HG03342 (cell line): ENCODE results near the gene NSMCE3.
A peak's percentile ranks its signal among the peaks of the same experiment; 100 is the strongest.
"Not testable (repeated sequence)": the region's sequence is repeated elsewhere in the genome, so short reads cannot be mapped to it uniquely, and the experiment has no call there.

Experiments used
- ATAC-seq: cut with Tn5 transposase; IDR thresholded peaks from one replicate; pipeline ENCODE4 v1.9.1; 2021; ENCODE audit warnings: mild to moderate bottlenecking, moderate library complexity; ENCODE audit not compliant: unreplicated experiment

NSMCE3 gene

GRCh38 chr15:29270976-29271375 lies 1.4 kb upstream of the NSMCE3 start:
- no peak for ATAC-seq

DNA sequence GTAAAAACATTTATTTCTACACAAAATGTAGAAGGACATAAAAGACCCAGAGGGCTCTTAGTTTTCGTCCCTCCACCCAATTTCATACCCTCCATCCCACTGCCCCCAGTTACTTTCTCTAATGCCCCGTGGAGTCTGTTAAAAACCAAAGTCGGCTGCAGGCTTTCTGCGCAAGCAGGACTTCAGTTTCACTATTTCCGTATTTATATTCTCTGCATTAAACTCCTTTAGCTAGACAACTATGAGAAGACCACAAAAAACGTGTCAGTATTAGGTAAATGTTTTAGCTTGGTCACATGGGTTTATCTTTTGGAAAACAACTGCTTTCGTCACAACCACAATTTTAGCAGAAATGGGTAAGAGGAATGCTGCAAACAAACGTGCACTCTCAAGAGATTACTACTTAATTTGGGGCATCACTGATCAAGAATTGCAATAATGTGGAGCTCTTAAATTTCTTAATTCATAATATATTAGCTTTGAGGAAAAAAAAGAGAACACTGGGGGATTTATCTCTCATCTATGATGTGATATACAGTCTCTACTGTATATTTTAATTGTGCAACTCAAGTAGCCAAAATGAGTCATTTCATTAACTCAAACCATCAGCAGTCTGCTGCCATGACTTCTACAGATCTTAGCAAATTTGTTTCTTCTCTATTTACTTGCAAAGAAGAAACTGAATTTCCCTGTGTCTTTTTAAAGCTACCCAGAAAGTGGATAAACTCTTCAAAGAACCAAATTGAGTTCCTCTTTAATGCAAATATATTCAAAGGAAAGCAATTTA lies 740 bp upstream of the NSMCE3 start:
- ATAC-seq, result peak; percentile 20

- peak; percentile 29 for ATAC-seq
These were observed 727 bp downstream of the NSMCE3 start for GRCh38 chr15:29268706-29269484.

- ATAC-seq, result no peak
These were observed 3.5 kb downstream of the NSMCE3 start for GRCh38 chr15:29266052-29266582.

GRCh38 chr15:29263289-29263688 lies 6.3 kb downstream of the NSMCE3 start:
- ATAC-seq, result no peak

GRCh38 chr15:29262738-29263137 lies 6.9 kb downstream of the NSMCE3 start:
- no peak for ATAC-seq

DNA sequence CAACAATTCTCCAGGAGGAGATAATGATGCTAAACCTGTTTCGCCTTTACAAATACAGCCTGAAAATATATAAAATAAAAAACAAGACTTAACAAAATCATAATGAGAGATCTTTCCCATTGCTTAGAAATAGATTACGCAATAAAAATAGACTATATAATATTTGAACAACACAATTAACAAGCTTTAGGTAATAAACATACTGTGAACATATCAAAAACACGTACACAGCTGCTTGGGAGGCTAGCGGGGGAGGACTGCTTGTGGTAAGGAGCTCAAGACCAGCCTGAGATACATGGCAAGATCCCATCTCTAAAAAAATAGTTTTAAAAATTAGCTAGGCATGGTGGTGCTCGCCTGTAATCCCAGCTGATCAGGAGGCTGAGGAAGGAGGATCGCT lies 8.7 kb downstream of the NSMCE3 start:
- ATAC-seq, result no peak

DNA sequence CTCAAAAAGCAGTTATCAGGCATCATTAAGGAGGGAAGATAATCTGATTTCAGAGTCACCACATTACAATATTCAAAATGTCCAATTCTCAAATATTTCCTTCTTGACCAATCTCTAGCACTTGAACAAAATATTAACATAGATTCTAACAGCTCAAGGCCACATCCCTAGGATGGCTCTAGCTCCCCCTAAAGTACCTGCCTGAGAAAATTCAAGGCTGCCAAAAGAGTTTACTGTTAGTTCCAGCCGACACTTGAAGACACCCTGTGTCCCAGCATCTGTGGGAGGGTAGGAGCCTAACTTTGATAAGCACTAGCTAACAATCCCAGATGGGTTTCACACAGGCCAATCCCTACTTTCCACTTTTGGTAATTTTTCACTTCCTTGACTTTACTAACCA lies 10.4 kb downstream of the NSMCE3 start:
- no peak for ATAC-seq

- no peak for ATAC-seq
These were observed 17.4 kb downstream of the NSMCE3 start for GRCh38 chr15:29252234-29252633.

DNA sequence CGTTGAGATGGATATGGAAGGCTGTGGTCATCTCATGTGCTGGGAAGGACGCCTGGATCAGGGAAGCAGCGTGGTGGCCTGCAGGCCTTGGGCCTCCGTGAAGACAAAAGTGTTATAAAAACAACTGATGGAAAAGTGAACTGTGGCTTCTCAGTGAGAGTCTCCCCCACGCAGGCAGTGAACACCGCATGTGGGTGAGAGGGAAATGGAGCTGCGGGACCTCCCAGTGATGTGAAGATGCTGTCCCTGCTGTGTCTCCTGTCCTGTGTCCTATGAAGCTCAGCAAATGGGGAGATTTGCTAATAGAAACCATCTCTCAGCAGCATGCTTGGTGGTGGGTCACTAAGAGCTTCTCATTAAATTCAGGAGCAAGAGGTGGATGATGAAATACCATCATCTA lies 25.1 kb downstream of the NSMCE3 start:
- ATAC-seq, result no peak

- ATAC-seq, result no peak
These were observed 25.5 kb downstream of the NSMCE3 start for GRCh38 chr15:29244123-29244522.

DNA sequence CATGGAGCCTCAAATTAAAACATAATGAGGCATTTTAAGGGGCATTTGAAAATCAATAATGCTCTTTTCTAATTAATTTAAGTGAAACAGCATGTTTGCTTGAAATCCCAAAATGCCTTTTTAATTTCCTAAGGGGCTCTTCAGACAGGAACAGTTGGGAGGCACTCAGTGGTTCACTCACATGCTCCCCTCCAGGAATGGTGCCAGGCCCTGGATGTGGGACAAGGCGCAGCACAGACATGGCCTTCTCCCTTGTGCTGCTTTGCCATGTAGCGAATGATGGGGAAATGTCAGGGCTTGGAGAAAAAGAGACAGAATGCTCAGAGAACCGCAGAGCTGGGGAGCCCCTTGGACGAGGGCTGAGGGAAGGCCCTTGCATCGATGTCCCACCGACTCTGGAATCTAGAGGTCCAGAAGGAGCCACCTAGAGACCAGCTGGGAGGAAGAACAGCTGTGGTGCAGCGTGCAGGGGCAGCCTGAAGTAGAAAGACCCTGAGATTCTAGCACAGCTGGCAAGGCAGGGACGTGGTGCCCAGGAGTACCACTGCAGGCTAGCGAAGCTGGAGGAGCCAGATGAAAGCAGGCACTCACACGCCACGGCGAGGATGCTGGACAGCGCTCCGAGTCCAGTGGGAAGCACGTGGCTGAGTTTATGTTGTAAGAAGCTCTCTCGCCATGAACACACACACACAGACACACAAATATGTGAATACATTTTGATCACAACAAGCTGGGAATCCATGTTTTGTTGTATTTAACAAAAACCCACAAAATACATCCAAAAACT lies 27.0 kb downstream of the NSMCE3 start:
- no peak for ATAC-seq

- no peak for ATAC-seq
These were observed 28.4 kb downstream of the NSMCE3 start for GRCh38 chr15:29241207-29241606.

- no peak for ATAC-seq
These were observed 30.2 kb downstream of the NSMCE3 start for GRCh38 chr15:29239395-29239794.

DNA sequence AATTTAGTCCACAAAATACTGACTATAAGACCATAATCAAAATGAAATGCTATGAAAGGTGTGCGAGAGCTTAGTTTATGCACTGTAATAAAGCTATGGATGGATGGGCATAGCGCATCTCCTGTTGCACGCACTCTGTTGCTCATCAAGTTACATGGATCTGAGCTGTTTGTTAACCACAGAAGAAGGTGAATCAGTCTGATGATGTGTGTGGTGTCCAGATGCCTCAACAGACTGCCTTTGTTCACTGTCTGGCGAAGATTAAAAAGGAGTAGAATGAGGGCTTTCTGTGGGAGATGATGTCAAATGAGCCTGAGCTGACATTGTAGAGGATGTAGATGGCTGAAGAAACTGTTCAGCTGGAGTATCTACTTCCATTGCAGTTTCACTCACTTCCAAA lies 36.1 kb downstream of the NSMCE3 start:
- ATAC-seq, result no peak

DNA sequence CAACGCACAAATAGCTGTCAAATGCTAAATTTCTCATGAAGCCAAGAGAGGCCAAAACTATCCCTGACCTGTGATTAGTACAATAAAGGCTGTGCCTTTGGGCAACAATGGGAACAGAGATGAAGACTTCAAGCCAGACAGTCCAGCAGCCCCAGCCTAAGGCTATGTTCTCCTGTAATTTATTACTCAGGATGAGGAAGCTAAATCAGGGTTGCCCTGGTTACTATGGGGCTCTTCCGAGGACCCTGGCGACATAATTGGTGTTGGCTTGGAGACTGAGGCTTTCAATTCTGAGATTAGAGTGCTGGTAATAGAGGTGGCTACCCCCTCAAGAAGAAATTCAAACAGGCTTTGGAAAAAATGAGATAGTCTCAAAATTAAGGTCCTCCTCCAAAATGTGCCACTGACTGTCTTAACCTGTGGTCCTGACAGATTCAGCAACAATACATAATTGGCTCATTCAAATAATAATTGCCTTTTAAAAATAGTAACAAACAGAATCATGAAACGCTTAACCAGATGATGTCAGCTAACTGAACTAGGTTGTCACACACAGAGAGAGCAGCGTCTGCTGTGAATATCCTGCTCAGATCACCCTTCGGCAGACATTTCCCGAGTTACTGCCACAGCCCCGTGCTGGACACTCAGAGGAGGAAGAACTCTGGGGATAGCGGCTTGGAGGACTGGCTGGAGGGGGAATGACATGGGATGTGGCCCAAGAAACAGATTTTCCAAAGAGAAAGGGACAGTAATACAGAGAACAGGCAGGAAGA lies 43.0 kb downstream of the NSMCE3 start:
- ATAC-seq, result no peak

DNA sequence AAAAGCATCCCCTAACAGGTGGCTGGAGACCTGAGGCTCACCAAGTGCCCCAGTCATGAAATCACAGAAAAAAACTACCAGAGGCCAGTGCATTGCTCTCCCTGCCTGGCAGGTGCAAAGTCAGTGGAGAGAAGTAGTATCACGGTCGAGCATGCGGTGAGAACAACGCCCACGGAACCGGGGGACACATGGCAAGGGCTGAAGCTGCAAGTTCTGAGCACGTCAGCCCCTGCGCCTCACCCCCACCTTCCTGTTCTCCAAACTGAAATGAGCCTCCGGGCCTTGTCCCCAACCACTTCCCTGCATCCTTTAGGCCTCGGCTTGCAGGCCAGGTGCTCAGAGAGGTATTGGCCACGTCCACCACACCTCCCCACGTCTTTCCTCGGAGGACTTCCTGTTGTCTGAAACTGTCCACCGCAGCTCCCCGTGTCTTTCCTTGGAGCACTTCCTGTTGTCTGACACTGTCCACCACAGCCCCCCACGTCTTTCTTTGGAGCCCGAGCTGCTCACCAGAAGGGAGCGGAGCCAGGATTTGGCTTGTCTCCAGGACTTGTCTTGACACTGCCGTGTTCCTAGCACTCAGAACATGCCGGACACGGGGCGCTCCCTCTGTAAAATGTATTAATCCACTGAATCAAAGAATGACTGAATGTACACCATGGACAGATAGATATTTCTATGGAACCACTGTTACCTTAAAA lies 43.9 kb downstream of the NSMCE3 start:
- ATAC-seq, result no peak

DNA sequence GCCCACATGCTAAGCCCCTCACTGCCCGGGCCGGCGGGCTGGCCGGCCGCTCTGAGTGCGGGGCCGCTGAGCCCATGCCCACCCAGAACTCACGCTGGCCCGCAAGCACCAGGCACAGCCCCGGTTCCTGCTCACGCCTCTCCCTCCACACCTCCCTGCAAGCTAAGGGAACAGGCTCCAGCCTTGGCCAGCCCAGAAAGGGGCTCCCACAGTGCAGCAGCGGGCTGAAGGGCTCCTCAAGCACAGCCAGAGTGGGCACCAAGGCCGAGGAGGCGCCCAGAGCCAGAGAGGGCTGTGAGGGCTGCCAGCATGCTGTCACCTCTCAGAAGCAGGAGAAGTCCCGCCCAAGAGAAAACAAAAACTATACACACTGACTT lies 44.6 kb downstream of the NSMCE3 start:
- ATAC-seq, result not testable (repeated sequence)

GRCh38 chr15:29224235-29224986 lies 45.2 kb downstream of the NSMCE3 start:
- not testable (repeated sequence) for ATAC-seq
